PFSK-1 (cell line): ENCODE data around the gene FAM98B.

Experiments
- FOXP2 ChIP-seq: optimal IDR thresholded peaks from 2 replicates; pipeline ENCODE3; 2011; ENCODE audit warnings: borderline replicate concordance, control low read depth, inconsistent platforms; ENCODE audit not compliant: insufficient read depth; ENCODE audit errors: extremely low read length, extremely low read depth
- POLR2AphosphoS5 ChIP-seq: IDR thresholded peaks from 2 replicates; pipeline ENCODE4 v1.6.1; 2012; ENCODE audit warnings: low read depth, mild to moderate bottlenecking, control low read depth, low read length, moderate library complexity
- REST ChIP-seq, 2 experiments: IDR thresholded peaks; 2 replicates each; pipeline versions ENCODE4 v1.6.1 to v1.8.0; 2011 to 2012; ENCODE audit warnings: low read depth in 2 of 2, low read length in 2 of 2, control low read depth in 1 of 2, inconsistent platforms in 1 of 2, mild to moderate bottlenecking in 1 of 2, moderate library complexity in 1 of 2; ENCODE audit not compliant: insufficient read depth in 1 of 2
- SIN3A ChIP-seq: IDR thresholded peaks from 2 replicates; pipeline ENCODE4 v1.6.1; 2012; ENCODE audit warnings: mild to moderate bottlenecking, low read length, moderate library complexity, borderline replicate concordance; ENCODE audit not compliant: insufficient read depth
- TAF1 ChIP-seq: IDR thresholded peaks from 2 replicates; pipeline ENCODE4 v1.6.1; 2012; ENCODE audit warnings: low read length, control low read depth, borderline replicate concordance; ENCODE audit not compliant: insufficient read depth

The FAM98B gene

DNA sequence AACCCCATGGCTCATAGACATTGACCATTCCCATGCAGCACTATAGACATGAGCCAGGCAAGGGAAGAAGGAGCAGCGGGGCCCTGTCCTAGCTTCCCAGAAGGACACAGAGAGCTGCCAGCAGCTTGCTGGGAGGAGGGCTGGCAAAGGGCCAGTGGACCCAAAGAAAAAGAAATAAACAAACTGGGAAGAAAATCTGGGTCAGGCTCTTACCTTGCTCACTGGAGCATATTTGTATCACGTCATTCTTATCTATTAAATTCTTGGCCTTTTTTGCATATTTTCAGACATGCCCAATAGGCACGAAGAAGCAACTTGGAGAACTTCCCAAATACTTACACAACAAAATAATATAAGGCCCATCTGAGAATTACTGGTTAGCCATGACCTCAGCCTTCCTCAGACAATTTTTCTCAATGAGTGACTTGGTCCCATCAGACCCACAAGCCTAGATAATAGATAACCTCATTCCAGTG is 82.3 kb downstream of the FAM98B start:
- TF ChIP-seq TAF1 (no peak), FOXP2 (no peak), REST (IDR thresholded peaks at IDR 0.05; ENCODE audit: insufficient read depth in 1 of 2, low read depth in 2 of 2, low read length in 2 of 2) (no peak), POLR2AphosphoS5 (no peak), SIN3A (no peak)
